ENCODE measurements around the gene CALCA.
A peak's percentile ranks its signal among the peaks of the same experiment; 100 is the strongest.
"Not testable (repeated sequence)": the region's sequence is repeated elsewhere in the genome, so short reads cannot be mapped to it uniquely, and the experiment has no call there.

Gene CALCA, protein sequence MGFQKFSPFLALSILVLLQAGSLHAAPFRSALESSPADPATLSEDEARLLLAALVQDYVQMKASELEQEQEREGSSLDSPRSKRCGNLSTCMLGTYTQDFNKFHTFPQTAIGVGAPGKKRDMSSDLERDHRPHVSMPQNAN

DNA sequence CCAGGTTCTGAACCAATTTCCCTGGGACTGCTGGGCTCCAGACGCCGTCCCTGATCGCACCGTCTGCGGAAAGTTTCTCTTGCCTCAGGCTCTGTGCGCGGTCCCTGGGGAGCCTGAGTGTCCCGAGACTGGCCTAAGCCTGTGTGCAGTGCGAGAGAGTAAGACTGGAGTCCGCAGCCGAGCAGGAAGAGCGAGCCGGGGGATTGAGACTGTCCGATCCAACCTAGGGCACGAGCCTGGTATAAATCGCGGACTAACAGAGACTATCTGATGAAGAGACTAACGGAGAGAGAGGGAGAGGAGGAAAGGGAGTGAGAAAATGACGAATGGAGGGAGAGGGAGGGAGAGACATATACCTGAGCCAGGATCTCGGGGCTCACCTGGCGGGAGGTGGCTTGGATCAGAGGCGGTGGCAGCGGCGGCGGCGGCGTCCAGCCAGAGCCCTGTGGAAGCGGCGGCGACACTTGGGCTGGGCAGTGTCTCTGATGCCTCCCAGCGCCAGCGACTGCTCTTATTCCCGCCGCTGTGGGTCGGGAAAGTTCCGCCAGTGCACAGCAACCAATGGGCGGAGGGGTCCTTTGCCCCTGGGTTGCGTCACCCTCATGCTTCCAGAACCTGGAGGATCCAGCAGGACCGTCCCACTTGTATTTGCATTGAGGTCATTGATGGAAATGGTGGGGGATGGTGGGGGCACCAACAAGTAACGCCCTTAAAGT, at the start of gene CALCA:
Gene CALCA, minus strand, starts transcription at position 487 of the 716 bp plus-strand sequence. CDS start 1,159 bp downstream, outside the sequence.
- no peak for DNase-seq

DNA sequence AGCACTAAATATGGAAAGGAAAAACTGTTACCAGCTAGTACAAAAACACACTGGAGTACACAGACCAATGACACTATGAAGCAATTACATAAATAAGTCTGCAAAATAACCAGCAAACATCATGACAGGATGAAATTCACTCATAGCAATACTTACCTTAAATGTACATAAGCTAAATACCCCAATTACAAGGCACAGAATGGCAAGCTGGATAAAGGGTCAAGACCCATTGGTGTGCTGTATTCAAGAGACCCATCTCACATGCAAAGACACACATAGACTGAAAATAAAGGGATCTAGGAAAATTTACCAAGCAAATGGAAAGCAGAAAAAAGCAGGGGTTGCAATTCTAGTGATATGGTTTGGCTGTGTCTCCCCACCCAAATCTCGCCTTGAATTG, 44.0 kb upstream of the CALCA start:
- no peak for DNase-seq

DNA sequence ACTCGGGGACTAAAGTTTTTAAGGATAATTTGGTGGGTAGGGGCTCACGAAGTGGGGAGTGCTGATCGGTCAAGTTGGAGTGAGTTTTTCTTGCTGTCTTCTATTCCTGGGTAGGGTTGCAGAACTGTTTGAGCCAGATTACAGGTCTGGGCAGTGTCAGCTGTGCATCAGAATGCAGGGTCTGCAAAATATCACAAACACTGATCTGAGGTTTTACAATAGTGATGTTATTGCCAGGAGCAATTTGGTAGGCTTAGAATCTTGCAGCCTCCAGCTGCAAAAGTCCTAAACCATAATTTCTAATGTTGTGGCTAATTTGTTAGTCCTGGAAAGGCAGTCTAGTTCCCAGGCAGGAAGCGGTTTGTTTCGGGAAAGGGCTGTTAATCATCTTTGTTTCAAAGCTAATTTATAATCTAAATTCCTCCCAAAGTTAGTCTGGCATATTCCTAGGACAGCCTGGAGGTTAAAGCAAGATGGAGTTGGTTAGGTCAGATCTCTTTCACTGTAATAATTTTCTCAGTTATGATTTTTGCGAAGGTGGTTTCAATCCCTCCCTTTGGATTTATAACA, 39.7 kb upstream of the CALCA start:
- no peak for DNase-seq

- DNase-seq = no peak
Measured at GRCh38 chr11:15010865-15011264, 38.7 kb upstream of the CALCA start.

- DNase-seq = no peak
Measured at GRCh38 chr11:15006139-15006759, 34.1 kb upstream of the CALCA start.

- not testable (repeated sequence) for DNase-seq
Measured at GRCh38 chr11:14988133-14988532, 16.0 kb upstream of the CALCA start.

DNA sequence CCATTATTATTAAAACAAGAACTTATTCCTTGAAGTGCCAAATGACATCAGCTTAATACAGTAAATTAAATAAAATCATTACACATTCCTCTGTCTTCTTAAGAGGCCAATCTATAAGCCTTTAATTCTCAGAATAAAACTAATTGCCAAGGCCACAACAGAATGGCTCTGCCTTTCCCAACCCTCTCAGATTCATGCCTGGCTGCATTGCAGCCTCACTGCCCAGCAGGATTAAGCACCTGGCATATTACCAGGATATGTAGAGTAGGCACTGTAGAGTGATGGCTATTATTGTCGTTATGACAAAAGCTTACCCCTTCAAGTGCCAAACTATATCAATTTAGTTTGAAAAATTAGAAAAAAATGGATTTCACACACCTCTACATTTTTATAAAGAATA, 9.4 kb upstream of the CALCA start:
- DNase-seq = no peak

DNA sequence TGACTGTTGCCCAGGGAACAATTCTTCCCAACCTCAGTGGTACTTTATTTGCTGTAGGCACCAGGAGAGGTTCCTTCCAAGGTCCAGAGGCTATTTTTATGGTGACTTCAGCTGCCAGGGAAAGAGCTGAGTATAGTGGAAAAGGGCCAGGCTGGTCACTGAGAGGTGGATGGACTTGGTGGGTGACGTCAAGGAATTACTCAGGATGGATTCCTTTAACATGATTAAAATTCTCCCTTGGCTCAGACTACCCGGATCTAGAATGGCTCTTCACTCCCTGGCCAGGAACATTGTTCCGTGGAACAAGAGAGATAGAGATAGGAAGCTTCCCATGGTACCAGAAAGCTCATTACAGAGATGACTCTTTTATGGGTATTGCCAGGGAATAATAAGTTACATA, 8.7 kb upstream of the CALCA start:
- DNase-seq = no peak

DNA sequence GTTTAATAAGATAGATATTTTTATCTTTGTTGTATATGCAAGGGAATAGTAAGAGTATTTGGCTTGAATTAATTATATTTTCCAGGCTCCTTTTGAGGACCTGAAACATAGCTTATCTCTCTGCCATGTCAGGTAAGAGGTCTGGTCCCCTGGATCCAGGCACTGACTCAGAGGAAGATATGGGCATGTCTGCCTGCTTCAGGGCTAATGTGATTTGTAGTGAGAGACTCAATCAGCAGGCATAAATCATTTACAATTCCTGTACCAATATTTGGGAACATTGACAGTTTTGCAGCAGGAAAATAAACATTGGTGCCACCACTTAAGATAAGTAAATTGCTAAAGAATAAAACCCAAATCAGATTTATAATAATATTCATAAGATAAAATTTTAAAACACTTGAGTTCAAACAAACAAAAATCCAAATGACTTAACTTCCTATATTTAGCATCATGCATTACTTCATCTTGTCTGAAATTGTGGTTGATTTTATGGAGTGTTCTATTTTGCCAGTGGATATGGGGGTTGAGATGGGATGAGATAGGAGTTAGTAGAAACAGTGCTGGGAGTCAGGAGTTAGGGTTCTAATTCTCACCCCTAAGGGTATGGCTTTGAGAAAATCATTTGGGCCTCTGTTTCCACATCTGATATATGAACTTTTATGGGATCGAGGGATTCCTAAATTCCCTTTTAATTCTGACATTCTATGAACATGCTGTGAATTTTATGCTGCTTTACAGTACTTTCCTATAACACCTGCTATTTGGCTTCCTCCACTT, 5.1 kb upstream of the CALCA start:
- DNase-seq = no peak

- DNase-seq = no peak
Measured at GRCh38 chr11:14975252-14975587, 3.1 kb upstream of the CALCA start.

DNA sequence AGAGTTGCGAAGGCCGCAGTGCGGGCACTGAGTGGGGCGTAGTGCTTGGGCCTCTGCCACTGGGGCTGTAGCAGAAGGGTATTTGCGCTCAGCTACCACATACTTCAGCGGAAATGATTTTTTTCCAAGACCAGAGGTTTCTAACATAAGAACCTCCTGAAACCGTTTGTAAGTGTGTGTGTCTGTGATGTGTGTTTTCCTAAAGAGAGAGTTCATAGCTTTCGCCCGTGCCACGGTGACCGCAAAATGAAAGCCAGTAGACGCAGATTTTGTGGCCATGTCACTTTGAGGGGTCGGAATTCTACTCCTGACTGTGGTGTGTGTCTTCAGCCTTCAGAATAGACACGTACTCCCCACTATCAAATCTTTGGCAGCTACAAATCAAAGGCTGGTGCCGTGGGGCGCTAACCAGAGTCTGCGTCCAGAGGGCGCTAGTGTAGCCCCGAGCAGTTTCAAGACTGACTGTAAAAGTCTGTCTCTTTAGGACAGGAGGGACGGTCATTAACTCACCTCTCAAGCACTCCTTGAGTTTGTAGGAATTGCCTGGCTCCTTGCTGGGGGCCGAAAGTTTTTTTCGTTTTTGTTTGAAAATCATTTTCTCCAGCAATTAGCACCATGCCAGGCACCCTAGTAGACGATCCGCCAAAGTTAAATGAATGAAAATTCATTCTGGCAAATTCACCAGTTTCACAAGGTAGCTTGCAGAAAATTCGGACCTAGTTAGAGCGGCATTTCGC, 2.5 kb upstream of the CALCA start:
- DNase-seq = peak in 5 of 51 donors; percentile 0 to 16 (median 9)

DNA sequence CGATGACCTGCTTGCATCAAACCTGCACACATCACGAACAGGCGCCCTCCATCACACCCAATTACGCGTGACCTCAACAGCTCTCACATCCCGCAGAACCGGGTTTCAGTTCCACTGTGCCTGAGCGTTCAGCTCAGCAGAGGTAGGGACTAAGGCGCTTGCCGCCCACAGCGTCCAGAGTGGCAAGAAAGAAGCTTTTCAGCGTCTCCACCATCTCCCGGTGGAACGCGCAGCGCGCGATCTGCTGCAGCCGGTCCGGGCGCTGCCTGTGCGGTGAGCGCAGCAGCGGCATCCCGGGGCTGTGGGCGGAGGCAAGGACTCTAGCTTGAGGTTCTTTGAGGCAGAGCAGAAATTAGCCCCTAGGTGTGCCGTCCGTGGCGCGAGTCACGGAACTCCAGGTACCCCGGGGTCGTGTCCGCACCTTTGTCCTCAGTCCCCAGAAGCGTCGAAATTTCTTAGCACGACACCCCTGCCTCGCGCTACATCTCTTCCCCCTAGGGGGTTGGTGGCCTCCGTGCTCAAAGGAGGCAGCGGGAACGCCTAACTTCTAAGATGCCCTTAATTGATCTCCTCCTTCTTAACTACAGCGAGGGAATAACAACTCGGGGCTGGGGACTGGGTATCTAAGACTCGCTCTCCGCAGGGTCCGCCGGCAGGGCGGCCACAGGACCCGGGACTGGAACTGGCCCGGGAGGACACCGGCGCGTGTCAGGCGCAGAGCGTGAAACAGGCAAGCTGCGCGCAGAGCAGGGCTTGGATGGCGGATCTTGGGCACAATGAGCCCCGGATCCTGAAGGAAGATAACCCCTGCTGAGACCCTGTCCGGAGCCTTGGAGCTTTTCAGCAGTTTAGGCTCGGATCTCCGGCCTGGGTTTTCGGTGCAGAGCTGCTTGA, 1.7 kb upstream of the CALCA start:
- DNase-seq = no peak

DNA sequence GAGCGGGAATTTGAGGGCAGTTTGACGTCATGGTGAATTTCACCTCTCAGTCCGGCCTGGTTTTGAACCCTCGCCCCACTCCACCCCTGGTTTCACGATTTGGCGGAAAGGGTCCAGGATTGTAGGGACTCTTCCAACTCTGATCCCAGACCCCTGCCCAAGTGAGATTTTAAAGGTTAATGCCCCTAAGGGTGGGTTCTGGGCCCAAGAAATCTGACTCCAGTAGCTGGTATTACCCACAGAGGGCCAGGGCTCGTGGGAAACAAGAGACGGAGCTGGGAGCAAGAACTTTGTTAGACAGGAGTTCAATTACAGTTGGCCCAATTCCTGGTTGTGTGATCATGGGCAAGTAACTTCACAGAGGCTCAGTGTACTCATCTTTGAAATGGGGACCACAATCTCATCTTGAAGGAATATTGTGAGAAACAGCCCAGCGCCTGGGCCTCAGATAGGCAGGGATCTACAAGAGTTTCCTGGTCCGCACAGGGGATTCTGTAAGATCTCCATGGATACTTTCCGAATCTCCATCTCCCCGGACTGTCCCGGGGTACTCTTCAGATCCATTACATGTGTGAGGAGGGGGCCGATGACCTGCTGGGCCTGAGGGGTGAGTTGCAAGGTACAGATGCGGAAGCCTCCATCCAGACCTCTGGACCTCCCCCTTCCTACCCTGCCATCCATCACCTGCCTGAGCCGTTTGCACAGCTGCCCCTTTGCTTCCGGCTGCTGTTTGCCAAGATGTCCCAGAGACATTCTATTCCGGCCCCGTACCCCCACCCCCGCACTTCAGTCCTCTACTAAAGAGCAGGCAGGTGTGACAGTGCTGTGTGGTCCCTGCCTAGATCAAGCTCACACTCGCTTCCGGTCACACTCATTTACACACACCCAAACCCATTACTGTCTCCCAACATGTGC, 687 bp upstream of the CALCA start:
- no peak for DNase-seq

GRCh38 chr11:14969901-14970323, 2.2 kb downstream of the CALCA start:
- DNase-seq = peak in 2 of 51 donors; percentile 4 to 22

DNA sequence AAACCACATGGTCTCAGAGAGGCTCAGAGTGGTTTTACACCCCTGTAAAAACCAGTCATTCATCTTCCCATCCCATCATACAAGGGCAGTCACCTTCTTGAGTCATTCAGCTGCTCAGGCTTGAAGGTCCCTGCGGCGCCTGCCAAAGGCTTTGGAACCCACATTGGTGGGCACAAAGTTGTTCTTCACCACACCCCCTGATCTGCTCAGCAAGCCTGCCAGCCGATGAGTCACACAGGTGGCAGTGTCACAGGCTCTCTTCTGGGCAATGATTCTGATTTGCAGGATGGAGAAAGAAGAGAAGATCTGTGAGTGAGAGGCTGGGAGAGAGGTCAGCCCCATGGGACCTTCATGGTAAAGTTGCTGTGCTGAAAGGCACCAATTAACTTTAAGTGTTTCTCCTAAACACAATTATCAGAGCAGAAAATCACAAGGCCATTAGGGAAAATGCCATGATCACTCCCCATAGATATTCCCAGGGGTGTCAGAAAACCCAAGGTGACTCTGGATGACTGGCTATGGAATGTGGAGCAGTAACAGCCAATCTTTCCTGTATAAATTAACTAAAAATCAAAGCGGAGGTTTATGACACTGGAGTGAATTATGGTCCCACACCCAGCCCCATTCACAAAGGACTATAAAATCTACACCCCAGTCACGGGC, 4.4 kb downstream of the CALCA start:
- DNase-seq = no peak

GRCh38 chr11:14956111-14956510, 16.0 kb downstream of the CALCA start:
- no peak for DNase-seq

- no peak for DNase-seq
Measured at GRCh38 chr11:14954581-14954980, 17.6 kb downstream of the CALCA start.

GRCh38 chr11:14953904-14954303, 18.2 kb downstream of the CALCA start:
- DNase-seq = no peak

Data from hypothalamus (tissue), 51 donors.